Lung microvascular endothelial cell (primary cell): ENCODE data around the gene NKPD1. TPM values are rescaled to one million over a fixed set of nuclear protein-coding genes. Genes with fewer than 3 reads are reported as not detected.

Experiments
- DNase-seq, 2 donors: peaks; one replicate each; pipeline versions ENCODE4 v3.0.0 to v3.0.0-alpha.2; 2010; ENCODE audit warnings: low read depth in 2 of 2
- total RNA-seq: library from RNA; depleted of rRNA; stranded (reverse); fragments of >200 nt; gene quantifications from 2 replicates; pipeline ENCODE4 v1.2.1, GENCODE V29; 2014

The NKPD1 gene
- total RNA-seq, 1 donor from 2014 or later: 0.20 TPM

DNA sequence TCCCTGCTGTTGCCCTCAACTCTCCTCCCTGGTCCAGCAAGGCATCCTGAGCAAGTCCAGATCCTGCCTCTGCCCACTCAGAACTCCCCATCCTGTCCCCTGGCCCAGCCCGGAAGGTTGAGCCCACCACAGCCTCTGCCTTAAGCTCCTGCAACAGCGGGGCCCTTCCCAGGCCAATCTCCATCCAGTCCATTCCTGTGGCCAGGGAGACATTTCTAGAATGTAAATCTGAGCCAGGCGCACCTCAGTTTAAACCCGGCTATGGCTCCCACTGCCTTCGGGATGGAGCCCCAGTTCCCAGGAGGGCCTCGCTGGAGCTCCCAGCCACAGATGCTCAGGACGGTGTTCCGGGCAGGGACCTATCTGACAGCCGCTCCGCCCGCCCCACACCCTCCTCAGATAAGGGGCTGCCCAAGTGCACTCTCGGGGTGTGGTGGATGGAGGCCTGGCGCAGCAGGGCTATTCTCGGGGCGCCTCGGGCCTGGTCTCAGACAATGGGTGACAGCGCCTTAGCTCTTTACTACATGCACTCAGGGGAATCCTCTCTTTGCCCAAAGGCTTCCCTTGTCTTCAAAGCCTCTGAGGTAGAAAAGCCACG, 11.9 kb upstream of the NKPD1 start:
- no peak for DNase-seq

DNA sequence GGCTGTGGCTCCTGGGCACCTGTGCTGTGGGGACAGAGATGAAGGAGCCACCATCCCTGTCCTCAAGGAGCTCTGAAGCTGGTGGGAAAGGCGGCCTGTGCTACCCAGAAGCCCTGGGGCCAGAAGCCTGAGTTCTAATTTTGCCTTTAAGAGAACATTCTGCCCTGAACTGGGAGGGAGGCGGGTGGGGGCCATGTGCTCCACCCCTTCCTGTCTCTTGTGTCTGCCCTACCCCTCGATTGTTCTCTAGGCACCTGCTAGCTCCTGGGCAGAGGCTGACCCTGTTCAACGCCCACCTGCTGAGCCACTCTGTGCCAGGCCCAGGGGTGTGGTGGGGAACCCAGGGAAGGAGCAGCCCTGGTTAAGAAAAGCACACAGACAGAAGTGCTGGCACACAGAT, 11.4 kb upstream of the NKPD1 start:
- DNase-seq: no peak

DNA sequence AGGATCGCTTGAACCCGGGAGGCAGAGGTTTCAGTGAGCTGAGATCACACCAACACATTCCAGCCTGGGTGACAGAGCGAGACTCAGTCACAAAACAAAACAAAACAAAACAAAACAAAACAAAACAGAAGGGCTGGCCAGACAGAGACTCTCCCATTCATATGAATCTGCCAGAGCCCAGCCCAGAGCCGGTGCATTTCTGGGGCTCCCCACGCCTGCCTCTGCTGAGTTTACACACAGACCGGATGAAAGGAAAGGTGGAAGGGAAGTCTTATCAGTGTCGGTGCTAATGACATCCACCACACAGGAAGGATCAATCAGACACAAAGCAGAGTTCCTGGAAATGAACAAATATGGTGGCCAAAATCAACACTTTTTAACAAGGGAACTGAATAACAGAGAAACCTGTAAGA, 10.4 kb upstream of the NKPD1 start:
- DNase-seq: peak; percentile 41 to 80

DNA sequence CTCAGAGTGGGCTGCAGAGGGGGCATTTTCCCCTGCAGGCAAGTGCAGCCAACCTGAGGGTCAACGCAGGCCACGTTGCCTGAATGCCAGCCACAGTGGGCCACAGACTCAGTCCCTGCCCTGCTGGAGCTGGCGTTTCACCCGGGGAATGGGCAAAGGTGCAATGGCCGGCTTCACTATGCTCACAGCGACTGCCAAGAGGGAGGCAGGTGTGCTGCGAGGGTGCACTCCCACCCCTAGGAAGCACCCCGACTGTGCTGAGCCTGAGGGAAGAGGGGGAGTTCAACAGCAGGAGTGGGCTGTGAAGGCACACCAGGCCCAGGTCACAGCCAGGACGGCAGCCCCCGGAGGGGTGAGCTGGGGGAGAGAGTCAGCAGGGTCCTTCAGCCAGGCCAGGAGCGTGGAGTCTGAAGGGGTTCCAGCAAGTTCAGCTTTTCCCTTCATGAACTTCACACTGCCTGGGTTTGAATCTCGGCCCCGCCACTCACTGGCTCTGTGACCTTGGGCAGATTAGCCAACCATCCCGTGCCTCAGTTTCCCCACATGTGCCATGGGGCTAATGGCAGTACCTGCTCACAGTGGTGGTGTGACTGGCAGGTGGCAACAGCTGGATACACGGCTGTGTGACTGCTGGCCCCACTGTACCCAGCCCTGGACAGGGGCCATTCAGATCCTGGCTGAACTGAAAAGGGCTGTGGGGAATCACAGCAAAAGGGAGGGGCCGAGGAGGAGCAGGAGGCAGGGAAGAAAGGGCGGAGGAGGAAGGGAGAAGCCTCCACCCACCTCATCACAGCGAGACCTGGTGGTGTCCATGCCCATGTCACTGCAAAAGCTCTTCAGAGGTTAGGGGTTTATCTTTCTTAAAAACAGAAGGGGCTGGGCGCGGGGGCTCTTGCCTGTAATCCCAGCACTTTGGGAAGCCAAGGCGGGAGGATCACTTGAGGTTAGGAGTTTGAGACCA, 9.6 kb upstream of the NKPD1 start:
- DNase-seq: no peak

DNA sequence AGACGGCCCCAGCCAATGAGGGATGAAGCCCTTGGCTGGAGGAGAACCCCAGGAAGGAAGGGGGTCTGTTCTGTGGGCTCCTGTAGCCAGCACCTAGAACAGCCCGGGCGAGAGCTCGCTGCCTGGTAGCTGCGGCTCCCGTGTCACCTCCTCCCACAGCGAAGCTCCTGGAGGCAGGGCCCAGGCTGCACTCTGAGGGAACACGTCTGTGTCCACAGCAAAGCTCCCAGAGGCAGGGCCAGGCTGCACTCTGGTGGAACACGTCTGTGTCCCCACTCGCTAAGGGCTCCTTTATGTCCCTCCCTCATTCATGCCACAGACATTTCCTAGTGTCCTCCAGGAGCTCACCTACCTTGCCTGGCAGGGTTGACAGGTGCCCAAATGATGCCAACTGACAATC, 8.8 kb upstream of the NKPD1 start:
- no peak for DNase-seq

DNA sequence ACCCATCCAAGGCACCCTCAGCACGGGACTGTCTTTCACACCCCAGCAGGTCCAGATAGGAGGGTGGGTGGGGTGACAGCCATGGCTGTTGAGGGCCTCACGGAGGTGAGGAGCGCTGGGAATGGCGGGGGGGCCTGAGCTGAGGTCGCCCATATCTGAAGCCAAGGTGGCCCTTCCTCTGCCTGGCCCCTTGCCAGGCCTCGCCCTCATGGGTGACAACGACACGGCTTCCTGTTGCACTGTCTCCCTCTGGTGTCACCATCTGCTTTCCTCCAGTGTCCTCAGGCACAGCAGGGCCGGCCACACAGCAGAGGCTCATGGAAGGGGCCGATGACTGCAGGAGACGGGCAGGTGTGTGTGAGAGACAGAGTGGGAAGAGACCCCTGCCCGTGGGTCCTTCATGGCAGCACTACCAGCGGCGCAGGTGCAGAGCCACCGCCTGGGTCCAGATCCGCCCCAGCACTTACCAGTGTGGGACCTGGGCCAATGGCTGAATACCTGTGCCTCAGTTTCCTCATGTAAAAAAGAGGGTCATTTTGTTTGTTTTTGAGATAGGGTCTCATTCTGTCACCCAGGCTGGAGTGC, 8.1 kb upstream of the NKPD1 start:
- DNase-seq: no peak

DNA sequence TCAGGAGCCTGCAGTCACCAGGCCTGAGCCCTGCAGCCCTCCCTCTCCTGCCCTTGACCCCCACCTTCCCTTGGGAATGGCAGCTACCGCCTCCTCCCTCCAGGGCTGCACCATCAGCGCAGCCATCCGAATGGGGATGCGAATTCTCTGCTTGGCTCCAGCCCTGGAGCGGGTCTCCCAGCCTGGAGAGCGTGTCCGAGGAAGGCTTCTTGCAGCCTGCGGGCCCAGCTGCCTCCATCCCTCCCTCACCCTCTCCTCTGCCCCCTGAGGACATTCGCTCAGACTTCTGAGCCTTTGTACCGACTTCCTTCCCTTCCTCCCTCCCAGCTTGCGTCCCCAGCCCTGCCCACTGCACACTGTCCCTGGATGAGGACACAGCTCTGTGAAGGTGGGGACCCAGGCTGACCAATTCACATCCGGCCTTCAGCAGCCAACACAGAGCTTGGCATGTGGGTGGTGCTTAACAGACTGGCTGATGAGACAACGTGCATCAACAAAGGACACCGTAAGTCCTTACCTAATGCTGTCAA, 6.0 kb upstream of the NKPD1 start:
- DNase-seq: peak; percentile 14 to 50

DNA sequence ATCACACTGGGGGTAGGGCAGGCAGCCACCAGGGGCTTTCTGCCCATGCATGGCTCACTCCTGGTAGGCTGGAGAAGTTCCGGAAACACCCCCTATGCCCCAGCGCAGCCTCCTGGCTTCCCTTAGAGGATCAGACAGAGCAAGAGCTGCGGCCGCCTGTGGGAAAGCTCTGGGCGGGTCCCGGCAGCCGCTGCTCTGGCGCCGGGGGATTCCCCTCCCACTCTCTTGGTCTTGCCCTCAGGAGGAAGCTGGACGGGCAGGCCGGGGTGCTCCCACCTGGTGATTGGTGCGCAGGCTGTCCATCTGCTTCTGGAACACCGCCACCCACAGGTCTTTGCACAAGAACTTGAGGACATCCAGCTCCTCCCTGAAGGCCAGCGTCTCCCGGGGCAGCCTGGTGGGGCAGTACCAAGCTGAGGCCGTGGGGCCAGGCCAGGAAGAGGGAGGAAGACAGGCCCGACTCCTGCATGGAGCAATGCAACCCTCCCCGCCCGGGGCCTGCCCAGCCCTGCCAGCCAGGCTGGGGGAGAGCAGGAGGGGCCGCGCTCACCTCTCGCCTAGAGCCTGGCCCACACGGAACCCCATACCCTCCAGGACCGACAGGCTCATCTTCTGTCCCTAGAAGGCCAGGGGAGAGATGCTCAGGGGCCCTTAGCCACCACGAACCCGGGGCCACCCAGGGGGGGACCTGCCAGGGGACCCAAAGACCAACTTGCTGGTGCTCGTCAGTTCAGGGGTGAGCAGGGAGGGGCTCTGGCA, 4.0 kb upstream of the NKPD1 start:
- DNase-seq: peak; percentile 22 to 51

DNA sequence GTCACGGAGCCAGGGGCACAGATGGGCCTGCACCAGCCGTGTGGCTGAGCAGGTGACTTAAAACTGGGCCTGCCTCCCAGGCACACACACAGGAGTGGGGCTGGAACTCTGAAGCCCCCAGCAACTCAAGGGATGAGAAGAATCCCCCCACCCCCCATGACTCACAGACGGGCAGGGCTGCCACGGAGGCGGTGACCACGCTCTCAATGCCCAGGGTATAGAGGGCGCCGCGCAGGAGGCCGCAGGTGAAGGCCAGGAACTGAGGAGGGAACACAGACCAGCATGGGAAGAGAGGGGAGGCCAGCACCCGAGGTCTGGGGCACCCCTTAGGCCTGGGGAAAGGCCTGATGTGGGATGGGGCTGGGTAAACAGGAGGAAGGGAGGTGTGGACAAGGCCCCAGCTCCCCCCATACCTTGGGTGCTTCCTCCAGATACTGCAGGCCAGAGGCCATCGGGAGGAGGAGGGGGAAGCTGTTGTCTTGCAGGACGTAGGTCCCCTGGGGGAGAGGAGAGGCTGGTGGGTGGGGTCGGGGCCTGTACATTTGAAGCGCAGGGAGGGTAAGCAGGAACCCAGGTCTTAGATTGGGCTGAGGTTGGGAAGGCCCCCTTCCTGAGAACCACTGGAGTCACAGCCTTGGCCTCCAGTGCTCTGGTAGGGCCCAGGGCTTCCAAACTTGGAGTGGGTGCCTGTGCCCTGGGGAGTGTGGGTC, 3.1 kb upstream of the NKPD1 start:
- no peak for DNase-seq

DNA sequence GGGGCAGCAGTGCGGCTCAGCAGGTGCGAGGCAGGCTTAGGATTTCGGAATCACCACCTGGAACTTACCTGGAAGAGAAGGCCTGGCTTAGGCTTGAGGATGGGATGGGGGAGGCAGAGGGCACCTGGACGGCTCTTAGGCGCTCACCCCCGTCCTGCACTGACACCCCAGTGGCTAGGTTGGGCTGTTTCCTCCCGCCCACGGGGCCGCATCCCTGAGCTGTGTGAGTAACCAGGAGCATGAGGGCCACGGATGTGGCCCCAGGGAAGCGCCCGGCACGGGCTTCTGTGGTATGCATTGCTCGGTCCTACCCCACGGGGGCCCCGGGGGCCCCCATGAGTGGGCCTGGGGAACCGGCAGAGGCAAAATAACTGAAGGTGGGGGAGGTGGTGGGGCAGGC, 2.4 kb upstream of the NKPD1 start:
- DNase-seq: no peak

DNA sequence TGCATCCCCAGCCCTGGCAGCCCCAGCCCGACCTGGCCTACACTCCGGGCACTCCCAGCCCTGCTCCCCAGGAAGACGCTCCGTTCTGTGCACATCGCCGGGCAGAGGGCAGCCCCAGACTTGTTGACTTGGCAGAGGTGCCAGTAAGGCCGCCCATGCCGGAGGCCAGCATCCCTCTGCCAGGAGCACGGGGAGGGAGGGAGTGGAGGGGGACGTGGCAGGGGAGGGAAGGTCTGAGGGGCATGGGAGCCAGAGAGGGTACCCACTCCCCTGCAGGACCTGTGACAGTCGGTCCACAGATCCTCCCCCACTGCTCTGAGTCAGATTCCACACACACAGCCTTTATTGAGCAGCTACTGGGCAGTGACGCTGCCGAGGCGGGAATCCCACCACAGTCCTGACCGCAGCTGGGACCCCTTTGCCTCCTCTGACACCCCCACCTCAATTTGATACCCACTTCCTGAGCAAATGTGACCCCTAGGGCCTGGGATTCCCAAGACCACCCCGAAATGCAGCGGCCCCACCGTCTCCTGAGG, 1.9 kb upstream of the NKPD1 start:
- DNase-seq: no peak

DNA sequence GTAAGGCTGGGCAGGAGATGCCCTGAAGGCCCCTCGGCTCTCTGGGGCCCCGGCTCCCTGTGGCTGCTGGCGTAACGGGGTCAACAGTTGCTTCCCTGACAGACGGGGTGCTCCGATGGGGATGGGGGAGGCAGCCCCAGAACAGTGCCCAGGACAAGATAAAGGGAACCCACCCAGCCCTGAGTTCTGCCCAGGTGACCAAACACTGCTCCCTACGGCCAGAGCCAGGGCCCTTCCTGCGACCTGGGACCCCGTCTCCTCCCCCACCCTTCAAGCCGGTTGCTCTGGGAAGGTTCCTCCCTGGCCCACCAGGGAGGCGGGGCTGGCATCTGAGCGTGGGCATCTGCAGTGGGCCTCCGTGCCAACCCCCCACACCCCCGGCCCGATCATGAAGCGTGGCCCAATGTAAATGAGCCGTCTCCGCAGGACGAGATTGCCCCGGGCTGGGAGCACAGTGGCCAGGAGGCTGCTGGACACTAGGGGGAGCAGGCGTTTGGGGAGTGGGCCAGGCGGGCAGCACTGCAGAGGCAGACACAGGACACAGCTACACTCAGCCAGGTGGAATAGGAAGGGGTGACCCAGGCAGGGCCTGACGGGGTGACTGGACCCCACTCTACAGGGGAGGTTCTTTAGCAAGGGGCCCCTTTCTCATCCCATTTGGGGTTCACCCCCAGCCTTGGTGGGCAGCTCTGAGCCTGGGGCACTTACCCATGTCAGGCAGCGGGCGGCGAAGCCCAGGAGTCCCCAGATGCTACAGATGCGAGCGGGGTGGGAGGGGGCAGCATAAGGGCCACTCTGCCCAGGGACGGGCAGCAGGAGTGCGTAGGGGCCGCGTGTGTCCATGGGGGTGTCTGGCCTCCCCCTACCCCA, 1.2 kb upstream of the NKPD1 start:
- peak; percentile 38 to 82 for DNase-seq

DNA sequence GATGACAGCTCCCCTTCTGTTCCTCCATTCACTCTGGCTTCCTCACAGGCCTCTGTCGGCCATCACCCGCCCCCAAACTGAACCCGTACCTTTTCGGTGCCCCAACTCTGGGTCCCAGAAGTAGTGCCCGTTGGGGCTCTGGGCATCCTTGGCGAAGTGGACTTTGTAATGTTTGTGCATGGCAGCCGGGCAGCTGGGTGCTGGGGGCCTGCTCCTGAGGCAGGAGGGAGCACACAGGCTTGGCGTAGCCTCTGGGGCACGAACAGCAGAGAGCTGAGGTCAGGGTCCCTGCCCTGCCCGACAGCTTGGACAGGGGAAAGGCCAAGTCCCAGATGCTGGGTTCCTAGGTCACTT, 834 bp downstream of the NKPD1 start:
- no peak for DNase-seq

DNA sequence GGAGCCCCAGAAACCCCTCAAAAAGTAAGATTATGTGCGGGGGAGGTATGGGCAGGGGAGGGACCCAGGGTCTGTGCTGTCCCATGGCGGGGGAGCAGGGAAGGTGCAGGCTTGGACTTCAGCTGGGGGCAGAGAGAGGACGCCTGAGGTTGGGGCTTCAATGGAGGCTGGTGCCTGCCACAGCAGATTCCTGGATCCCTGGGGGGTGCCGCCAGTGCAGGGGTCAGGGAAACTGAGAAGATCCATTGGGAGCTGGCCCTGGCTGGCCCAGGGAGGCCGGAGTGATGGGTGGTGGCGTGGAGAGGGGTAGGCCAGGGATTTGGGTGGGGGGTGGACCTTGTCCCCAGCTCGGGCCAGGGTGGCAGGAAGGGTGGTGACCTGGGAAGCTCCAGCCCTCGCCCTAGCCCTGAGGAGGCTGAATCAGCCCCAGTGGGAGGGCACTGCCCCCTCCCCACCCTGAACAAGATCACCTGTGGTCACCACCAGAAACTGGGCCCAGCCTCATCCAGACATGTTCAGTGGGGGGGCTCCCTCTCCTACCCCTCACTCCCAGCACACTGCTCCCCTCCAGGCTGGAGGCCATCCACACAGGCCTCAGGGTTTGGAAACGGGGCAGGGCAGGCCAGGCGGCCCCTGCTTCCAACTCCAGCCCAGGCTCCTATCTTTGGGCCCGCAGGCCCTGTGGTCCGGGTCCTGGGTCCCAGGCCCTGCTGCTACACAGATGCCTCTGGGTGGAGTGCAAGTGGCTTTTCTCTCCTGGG, 1.4 kb downstream of the NKPD1 start:
- no peak for DNase-seq

DNA sequence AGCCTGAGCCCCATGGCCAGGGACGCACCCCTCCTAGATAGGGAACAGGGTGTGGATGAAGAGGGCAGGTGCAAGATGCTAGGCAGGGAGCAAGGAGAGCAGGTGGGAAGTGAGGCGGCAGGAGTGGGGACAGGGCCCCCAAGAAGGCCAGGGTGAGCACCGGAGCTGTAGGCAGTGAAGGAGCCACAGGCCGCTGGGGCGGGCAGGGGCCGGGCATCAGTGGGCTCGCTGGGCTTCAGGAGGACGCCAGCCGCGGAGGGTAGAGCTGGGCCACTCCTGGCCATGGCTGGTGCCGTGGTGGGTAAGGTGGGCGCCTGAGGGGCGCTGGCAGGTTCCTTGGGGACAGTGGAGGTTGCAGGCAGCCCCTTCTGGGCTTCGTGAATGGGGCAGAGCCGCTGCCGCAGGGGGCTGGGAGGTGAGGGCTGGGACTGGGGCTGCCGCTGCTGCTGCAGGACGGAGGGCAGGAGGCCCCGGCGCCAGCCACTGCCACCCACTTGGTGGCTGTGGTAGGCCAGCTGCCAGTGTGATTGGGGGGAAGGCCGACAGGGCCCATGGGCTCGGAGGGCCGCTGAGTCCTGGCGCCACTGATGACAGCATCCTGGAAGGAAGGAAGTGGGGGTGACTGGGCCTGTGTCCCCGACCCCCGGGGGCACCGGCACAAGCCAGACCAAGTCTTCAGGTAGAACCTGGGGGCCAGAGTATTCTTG, 2.1 kb downstream of the NKPD1 start:
- DNase-seq: no peak

DNA sequence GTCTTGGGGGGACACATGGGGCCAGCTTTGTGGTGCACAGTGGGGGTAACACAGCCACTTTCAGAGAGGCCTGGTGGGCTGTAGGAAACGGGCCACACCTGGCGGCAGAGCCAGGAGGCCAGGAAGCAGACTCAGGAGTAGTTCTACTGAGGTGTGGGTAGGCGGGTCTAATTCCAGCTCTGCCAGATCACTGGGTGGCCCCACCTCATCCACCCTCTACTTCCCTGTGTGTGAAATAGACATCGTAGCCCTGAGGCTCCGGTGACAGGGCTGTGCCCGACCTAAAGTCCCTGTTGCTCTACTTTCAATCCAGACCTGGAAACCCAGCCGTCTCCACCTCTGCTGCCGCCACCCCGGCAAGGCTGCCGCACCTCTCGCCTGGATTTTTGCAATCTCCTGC, 4.0 kb downstream of the NKPD1 start:
- no peak for DNase-seq

DNA sequence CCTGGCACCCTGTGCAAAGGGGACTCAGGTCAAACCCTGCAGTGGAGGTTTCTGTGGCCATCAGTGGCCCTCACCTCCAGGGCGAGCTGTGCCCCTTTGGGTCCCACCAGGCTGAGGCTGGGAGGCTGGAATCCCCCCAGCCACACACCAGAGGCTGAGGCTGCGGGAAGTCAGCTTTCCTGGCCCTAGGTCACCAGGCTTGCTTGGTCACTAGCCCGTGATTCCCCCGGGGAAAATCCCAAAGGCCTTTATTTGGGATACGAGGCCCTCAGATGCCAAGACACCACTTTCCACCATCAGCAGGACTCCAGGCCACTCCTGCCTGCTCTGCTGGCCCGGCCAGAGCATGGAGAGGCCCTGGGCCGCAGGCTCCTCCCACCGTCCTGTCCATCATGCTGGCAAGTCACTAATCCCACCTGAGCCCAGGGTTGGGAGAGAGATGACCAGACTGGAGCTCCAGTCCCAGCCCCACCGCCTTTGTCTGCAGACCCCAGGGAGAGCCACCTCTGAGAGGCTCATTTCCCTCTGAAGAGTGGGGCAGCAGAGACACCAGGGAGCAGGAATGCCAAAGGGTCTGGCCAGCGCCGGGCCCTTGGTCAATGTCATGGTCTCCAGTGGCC, 4.7 kb downstream of the NKPD1 start:
- DNase-seq: no peak
